ENCODE results near the gene CRTAP. TPM values are rescaled to one million over a fixed set of nuclear protein-coding genes. Genes with fewer than 3 reads are reported as not detected.

CRTAP gene
- total RNA-seq, 2 donors from 2014 or later, result 419 to 454 TPM

DNA sequence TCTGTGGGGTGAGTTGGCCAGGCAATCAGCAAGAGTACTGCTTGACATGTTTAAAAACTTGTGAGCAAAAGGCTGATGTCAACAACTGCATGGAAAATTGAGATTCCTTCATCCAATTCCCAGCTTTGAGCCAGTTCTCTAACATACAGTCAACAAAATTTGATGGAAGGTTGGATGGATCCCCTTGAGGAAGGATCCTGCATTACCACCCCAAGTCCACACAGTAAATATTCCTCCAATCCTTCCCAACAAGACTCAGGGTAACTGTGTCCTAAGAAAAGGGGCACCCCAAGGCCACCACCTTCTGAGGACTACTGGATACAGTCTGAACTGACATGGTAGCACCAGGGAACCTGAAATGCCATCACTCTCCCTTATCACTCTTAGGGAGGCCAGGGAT, 32.0 kb upstream of the CRTAP start:
- H3K4me1 ChIP-seq (ENCODE audit: control insufficient read depth in 1 of 2, low read depth in 2 of 2), result no peaks in the 10 kb centered on the region
- no peak for ATAC-seq (ENCODE audit: insufficient number of reproducible peaks, low FRiP score, low read depth)
- H3K27ac ChIP-seq, result no peak overlapping the region
- no peaks in the 10 kb centered on the region for H3K9me3 ChIP-seq
- H3K36me3 ChIP-seq, result no peaks in the 10 kb centered on the region
- H3K27me3 ChIP-seq (replicated peaks; ENCODE audit: insufficient read depth), result no peaks in the 10 kb centered on the region
- DNase-seq (ENCODE audit: low spot score), result no peak
- H3K4me3 ChIP-seq, result no peak overlapping the region
- no peak for TF ChIP-seq CTCF (IDR thresholded peaks at IDR 0.05)

GRCh38 chr3:33083958-33084357, 29.9 kb upstream of the CRTAP start:
- ATAC-seq (ENCODE audit: insufficient number of reproducible peaks, low FRiP score, low read depth) (no peak), DNase-seq (ENCODE audit: low spot score) (no peak)
- H3K4me1 ChIP-seq (ENCODE audit: control insufficient read depth in 1 of 2, low read depth in 2 of 2), result peaks cover 0 to under 1% of the 10 kb centered on the region in 2 donors
- H3K27me3 ChIP-seq (replicated peaks; ENCODE audit: insufficient read depth), result no peaks in the 10 kb centered on the region
- H3K36me3 ChIP-seq, result no peaks in the 10 kb centered on the region
- TF ChIP-seq CTCF (IDR thresholded peaks at IDR 0.05), result no peak
- no peaks in the 10 kb centered on the region for H3K9me3 ChIP-seq
- no peak overlapping the region for H3K27ac ChIP-seq
- H3K4me3 ChIP-seq, result no peak overlapping the region

GRCh38 chr3:33088691-33089090, 25.1 kb upstream of the CRTAP start:
- Histone ChIP-seq H3K4me1 (ENCODE audit: control insufficient read depth in 1 of 2, low read depth in 2 of 2) (peaks cover 7% of the 10 kb centered on the region in 2 donors), H3K27ac (no peak overlapping the region), H3K4me3 (no peak overlapping the region), H3K9me3 (no peaks in the 10 kb centered on the region), H3K27me3 (replicated peaks; ENCODE audit: insufficient read depth) (no peaks in the 10 kb centered on the region), H3K36me3 (peaks cover 17% of the 10 kb centered on the region)
- TF ChIP-seq CTCF (IDR thresholded peaks at IDR 0.05), result no peak
- DNase-seq (ENCODE audit: low spot score), result no peak
- ATAC-seq (ENCODE audit: insufficient number of reproducible peaks, low FRiP score, low read depth), result no peak

- DNase-seq (ENCODE audit: low spot score) (no peak), ATAC-seq (ENCODE audit: insufficient number of reproducible peaks, low FRiP score, low read depth) (no peak)
Observed at GRCh38 chr3:33089515-33089914, 24.3 kb upstream of the CRTAP start.

GRCh38 chr3:33091746-33092145, 22.1 kb upstream of the CRTAP start:
- no peak for TF ChIP-seq CTCF (IDR thresholded peaks at IDR 0.05)
- Histone ChIP-seq H3K27me3 (replicated peaks; ENCODE audit: insufficient read depth) (no peaks in the 10 kb centered on the region), H3K36me3 (peaks cover 18% of the 10 kb centered on the region), H3K4me1 (ENCODE audit: control insufficient read depth in 1 of 2, low read depth in 2 of 2) (peaks cover 13 to 16% of the 10 kb centered on the region in 2 donors), H3K9me3 (no peaks in the 10 kb centered on the region), H3K27ac (no peak overlapping the region), H3K4me3 (no peak overlapping the region)
- DNase-seq (ENCODE audit: low spot score) (no peak), ATAC-seq (ENCODE audit: insufficient number of reproducible peaks, low FRiP score, low read depth) (no peak)

More at GRCh38 chr3:33089515-33089914, 24.3 kb upstream of the CRTAP start:
- Histone ChIP-seq H3K27me3 (replicated peaks; ENCODE audit: insufficient read depth) (no peaks in the 10 kb centered on the region), H3K27ac (no peak overlapping the region), H3K4me1 (ENCODE audit: control insufficient read depth in 1 of 2, low read depth in 2 of 2) (peaks cover 7% of the 10 kb centered on the region in 2 donors), H3K4me3 (no peak overlapping the region), H3K36me3 (peaks cover 18% of the 10 kb centered on the region), H3K9me3 (no peaks in the 10 kb centered on the region)
- TF ChIP-seq CTCF (IDR thresholded peaks at IDR 0.05), result no peak
